Endothelial cell of umbilical vein (primary cell): Measurements from ENCODE around the gene BEST2. TPM values are rescaled to one million over a fixed set of nuclear protein-coding genes. Genes with fewer than 3 reads are reported as not detected.

Experiments
- BruUV-seq: library from RNA; stranded (reverse); fragments of 400-500 nt; replicated peaks from 2 replicates; lab custom pipeline; 2021; lab: Mats Ljungman, UMichigan
- CTCF ChIA-PET: fragments of 300-600, 350-600 bp; sonication (Branson Sonifier 250); formaldehyde crosslinking; loops from one replicate; lab custom pipeline; 2021; ENCODE audit warnings: antibody characterized with exemption, inconsistent platforms; lab: Charles Lee
- POLR2A ChIA-PET: fragments of 300-600, 350-600 bp; sonication (Branson Sonifier 250); formaldehyde crosslinking; loops from one replicate; lab custom pipeline; 2021; ENCODE audit warnings: antibody characterized with exemption, inconsistent platforms; lab: Charles Lee
- DNase-seq: peaks from one replicate; pipeline ENCODE4 v3.0.0-alpha.2; 2011; ENCODE audit warnings: low read depth, low spot score
- FAIRE-seq: peaks from 2 replicates; lab custom pipeline; 2011; peaks lifted over from hg19 to GRCh38; lab: Jason Lieb, UNC
- H2AFZ ChIP-seq: 2 replicates; pipeline ENCODE4 v1.6.0; 2012; ENCODE audit warnings: low read depth, low read length, control low read depth, inconsistent platforms
- H3K27ac ChIP-seq: 2 replicates; pipeline ENCODE4 v1.5.1; 2011; ENCODE audit warnings: low read depth, mild to moderate bottlenecking, control low read depth, low read length, moderate library complexity; ENCODE audit not compliant: insufficient read depth
- H3K27me3 ChIP-seq, 2 experiments: 2 replicates each; pipeline versions ENCODE4 v1.6.0 to v1.6.1; 2011; ENCODE audit warnings: low read length in 2 of 2, mixed read lengths in 1 of 2; ENCODE audit not compliant: control insufficient read depth in 2 of 2, insufficient read depth in 2 of 2
- H3K36me3 ChIP-seq, 2 experiments: 2 replicates in 1 of 2; 3 replicates in 1 of 2; pipeline ENCODE4 v1.5.1; 2011; ENCODE audit warnings: low read length in 2 of 2, mild to moderate bottlenecking in 1 of 2, moderate library complexity in 1 of 2; ENCODE audit not compliant: control insufficient read depth in 2 of 2, insufficient read depth in 2 of 2; ENCODE audit errors: extremely low read depth in 1 of 2
- H3K4me1 ChIP-seq: 3 replicates; pipeline ENCODE4 v1.5.1; 2011; ENCODE audit warnings: mild to moderate bottlenecking, low read length; ENCODE audit not compliant: control insufficient read depth, insufficient read depth; ENCODE audit errors: extremely low read depth
- H3K4me2 ChIP-seq: 2 replicates; pipeline ENCODE4 v1.6.1; 2011; ENCODE audit warnings: low read length, control low read depth, mixed read lengths; ENCODE audit not compliant: insufficient read depth
- H3K4me3 ChIP-seq, 3 experiments: fragments of 200-600 bp in 1 of 3; sonication (generic), shearing (Covaris generic) in 1 of 3; replicated peaks in 1 of 3; 2 replicates each; pipeline ENCODE4 v1.5.1; 2011 to 2016; ENCODE audit warnings: control low read depth in 3 of 3, low read length in 3 of 3, mild to moderate bottlenecking in 2 of 3, inconsistent platforms in 1 of 3, low read depth in 1 of 3, moderate library complexity in 1 of 3; ENCODE audit not compliant: insufficient read depth in 1 of 3
- H3K79me2 ChIP-seq: 2 replicates; pipeline ENCODE4 v1.6.0; 2012; ENCODE audit warnings: low read length, inconsistent platforms; ENCODE audit not compliant: control insufficient read depth, insufficient read depth
- H3K9ac ChIP-seq: replicated peaks from 2 replicates; pipeline ENCODE3; 2011; ENCODE audit warnings: low read length, control low read depth; ENCODE audit not compliant: insufficient read depth; ENCODE audit errors: extremely low read depth
- H3K9me1 ChIP-seq: replicated peaks from 3 replicates; pipeline ENCODE4 v1.6.0; 2011; ENCODE audit warnings: mild to moderate bottlenecking, low read length; ENCODE audit not compliant: control insufficient read depth, insufficient read depth; ENCODE audit errors: extremely low read depth
- H3K9me3 ChIP-seq: replicated peaks from 2 replicates; pipeline ENCODE4 v1.5.1; 2012; ENCODE audit warnings: low read length, inconsistent platforms; ENCODE audit not compliant: control insufficient read depth, insufficient read depth
- H4K20me1 ChIP-seq: replicated peaks from 2 replicates; pipeline ENCODE3; 2011; ENCODE audit warnings: mild to moderate bottlenecking, low read length; ENCODE audit not compliant: control insufficient read depth, insufficient read depth; ENCODE audit errors: extremely low read depth
- EZH2 ChIP-seq: IDR thresholded peaks from 2 replicates; pipeline ENCODE4 v1.6.1; 2012; ENCODE audit warnings: borderline replicate concordance, low read depth, mild to moderate bottlenecking, moderate library complexity, low read length, inconsistent platforms; ENCODE audit not compliant: severe bottlenecking
- FOS ChIP-seq: IDR thresholded peaks from 2 replicates; pipeline ENCODE4 v1.6.1; 2011; ENCODE audit warnings: mild to moderate bottlenecking, low read length, moderate library complexity, borderline replicate concordance; ENCODE audit not compliant: insufficient read depth
- GATA2 ChIP-seq: IDR thresholded peaks from 2 replicates; pipeline ENCODE4 v1.7.0; 2011; ENCODE audit warnings: low read depth, mild to moderate bottlenecking, moderate library complexity, mixed read lengths, low read length; ENCODE audit not compliant: insufficient read length, insufficient read depth
- MYC ChIP-seq: IDR thresholded peaks from one replicate; pipeline ENCODE4 v1.6.1; 2011; ENCODE audit warnings: mild to moderate bottlenecking, low read depth, low read length
- POLR2A ChIP-seq: IDR thresholded peaks from 2 replicates; pipeline ENCODE4 v1.6.1; 2012; ENCODE audit warnings: low read depth, mild to moderate bottlenecking, control low read depth, low read length
- POLR2AphosphoS5 ChIP-seq: IDR thresholded peaks from 2 replicates; pipeline ENCODE4 v1.6.1; 2012; ENCODE audit warnings: low read depth, mild to moderate bottlenecking, control low read depth, low read length, moderate library complexity; ENCODE audit not compliant: insufficient read depth
- dilution Hi-C: fragments of 300-500 bp; cut with MboI; formaldehyde crosslinking; loops from one replicate; pipeline ENCODE4 v1.15.0; 2019; ENCODE audit warnings: low sequenced_read_pairs; ENCODE audit not compliant: extremely low pct_ligation_motif_present
- intact Hi-C: fragments of 100-400 bp; cut with micrococcal nuclease; formaldehyde crosslinking; loops from one replicate; pipeline ENCODE4 v1.10.0; 2022
- polyA plus RNA-seq, 4 experiments: library from polyadenylated mRNA; depleted of rRNA in 3 of 4; stranded (reverse) in 3 of 4; unstranded in 1 of 4; fragments of >200 nt; gene quantifications; 2 replicates each; pipeline versions ENCODE4 v1.2.1 to v1.2.3, GENCODE V29; 2011 to 2012; ENCODE audit warnings: missing spikeins in 1 of 4
- total RNA-seq: library from RNA; stranded (reverse); gene quantifications from 2 replicates; pipeline ENCODE4 v1.2.3, GENCODE V29; 2021
- TF ChIP-seq, protein P1 (sequence below): IDR thresholded peaks from 2 replicates; pipeline ENCODE4 v1.6.1; 2011; ENCODE audit not compliant: insufficient read depth, insufficient read length
- TF ChIP-seq, protein P2 (sequence below), 2 donors: IDR thresholded peaks; 1 replicate in 1 of 2; 2 replicates in 1 of 2; pipeline ENCODE4 v1.5.1; 2011; ENCODE audit warnings: low read length in 2 of 2, mild to moderate bottlenecking in 2 of 2, moderate library complexity in 2 of 2, control low read depth in 1 of 2, inconsistent platforms in 1 of 2, low read depth in 1 of 2; ENCODE audit not compliant: insufficient read depth in 1 of 2; ENCODE audit errors: extremely low read depth in 1 of 2

Gene BEST2
- total and polyA plus RNA-seq, 2 donors (not counting 3 experiments of a cell fraction or from before 2014, with no cell fraction given): not detected

DNA sequence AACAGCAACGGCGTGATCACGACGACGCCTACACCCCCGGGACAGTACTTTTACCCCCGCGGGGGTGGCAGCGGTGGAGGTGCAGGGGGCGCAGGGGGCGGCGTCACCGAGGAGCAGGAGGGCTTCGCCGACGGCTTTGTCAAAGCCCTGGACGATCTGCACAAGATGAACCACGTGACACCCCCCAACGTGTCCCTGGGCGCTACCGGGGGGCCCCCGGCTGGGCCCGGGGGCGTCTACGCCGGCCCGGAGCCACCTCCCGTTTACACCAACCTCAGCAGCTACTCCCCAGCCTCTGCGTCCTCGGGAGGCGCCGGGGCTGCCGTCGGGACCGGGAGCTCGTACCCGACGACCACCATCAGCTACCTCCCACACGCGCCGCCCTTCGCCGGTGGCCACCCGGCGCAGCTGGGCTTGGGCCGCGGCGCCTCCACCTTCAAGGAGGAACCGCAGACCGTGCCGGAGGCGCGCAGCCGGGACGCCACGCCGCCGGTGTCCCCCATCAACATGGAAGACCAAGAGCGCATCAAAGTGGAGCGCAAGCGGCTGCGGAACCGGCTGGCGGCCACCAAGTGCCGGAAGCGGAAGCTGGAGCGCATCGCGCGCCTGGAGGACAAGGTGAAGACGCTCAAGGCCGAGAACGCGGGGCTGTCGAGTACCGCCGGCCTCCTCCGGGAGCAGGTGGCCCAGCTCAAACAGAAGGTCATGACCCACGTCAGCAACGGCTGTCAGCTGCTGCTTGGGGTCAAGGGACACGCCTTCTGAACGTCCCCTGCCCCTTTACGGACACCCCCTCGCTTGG, 40.7 kb downstream of the BEST2 start:
- H3K9me3 ChIP-seq: no peaks in the 10 kb centered on the region
- dilution Hi-C loops (no loop called here), intact Hi-C loops (no loop called here)
- H3K36me3 ChIP-seq: no peaks in the 10 kb centered on the region
- peaks cover 35% of the 10 kb centered on the region for H3K4me1 ChIP-seq
- peak overlapping the region; percentile 70 to 76 (median 71) for H3K4me3 ChIP-seq
- peak; percentile 71 for FAIRE-seq
- no peaks in the 10 kb centered on the region for H3K27me3 ChIP-seq
- H3K9ac ChIP-seq: peak overlapping the region; percentile 74
- no peaks in the 10 kb centered on the region for H3K9me1 ChIP-seq
- H3K79me2 ChIP-seq: peaks cover 14% of the 10 kb centered on the region
- CTCF ChIA-PET: interaction anchor here (0.7 to 13.8 kb wide), 7 partner anchors 10 to 127 kb away, joined by 3 to 524 read pairs (median 7); partner anchors contain the start of gene HOOK2
- peak overlapping the region; percentile 91 for H3K27ac ChIP-seq
- POLR2A ChIA-PET: interaction anchor here (0.6 to 4.1 kb wide), 12 partner anchors 9 to 1211 kb away, joined by 3 to 94 read pairs (median 5); partner anchors contain the start of gene HOOK2
- TF ChIP-seq POLR2A: peak; percentile 32
- TF ChIP-seq, protein P1, sequence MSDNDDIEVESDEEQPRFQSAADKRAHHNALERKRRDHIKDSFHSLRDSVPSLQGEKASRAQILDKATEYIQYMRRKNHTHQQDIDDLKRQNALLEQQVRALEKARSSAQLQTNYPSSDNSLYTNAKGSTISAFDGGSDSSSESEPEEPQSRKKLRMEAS: no peak
- DNase-seq: peak; percentile 43
- peak overlapping the region; percentile 56 for H3K4me2 ChIP-seq
- no peaks in the 10 kb centered on the region for H4K20me1 ChIP-seq
- H2AFZ ChIP-seq: peak overlapping the region; percentile 5
- no TSS peak for BruUV-seq

DNA sequence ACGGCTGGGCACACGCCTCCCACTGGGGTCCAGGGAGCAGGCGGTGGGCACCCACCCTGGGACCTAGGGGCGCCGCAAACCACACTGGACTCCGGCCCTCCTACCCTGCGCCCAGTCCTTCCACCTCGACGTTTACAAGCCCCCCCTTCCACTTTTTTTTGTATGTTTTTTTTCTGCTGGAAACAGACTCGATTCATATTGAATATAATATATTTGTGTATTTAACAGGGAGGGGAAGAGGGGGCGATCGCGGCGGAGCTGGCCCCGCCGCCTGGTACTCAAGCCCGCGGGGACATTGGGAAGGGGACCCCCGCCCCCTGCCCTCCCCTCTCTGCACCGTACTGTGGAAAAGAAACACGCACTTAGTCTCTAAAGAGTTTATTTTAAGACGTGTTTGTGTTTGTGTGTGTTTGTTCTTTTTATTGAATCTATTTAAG, 41.3 kb downstream of the BEST2 start:
- Histone ChIP-seq H3K27me3 (no peaks in the 10 kb centered on the region), H3K36me3 (no peaks in the 10 kb centered on the region), H3K79me2 (peaks cover 14% of the 10 kb centered on the region), H3K4me1 (peaks cover 35% of the 10 kb centered on the region), H3K9ac (peak overlapping the region; percentile 74), H3K27ac (peak overlapping the region; percentile 91), H3K9me3 (no peaks in the 10 kb centered on the region), H3K9me1 (no peaks in the 10 kb centered on the region), H4K20me1 (no peaks in the 10 kb centered on the region), H2AFZ (no peak overlapping the region), H3K4me2 (peak overlapping the region; percentile 56), H3K4me3 (peak overlapping the region; percentile 70 to 76 (median 71))
- POLR2A ChIA-PET: interaction anchor here (0.7 to 4.1 kb wide), 5 partner anchors 10 to 1070 kb away, joined by 3 to 94 read pairs (median 6); partner anchors contain the start of gene HOOK2
- BruUV-seq: TSS peak; percentile 78
- TF ChIP-seq, protein P2, sequence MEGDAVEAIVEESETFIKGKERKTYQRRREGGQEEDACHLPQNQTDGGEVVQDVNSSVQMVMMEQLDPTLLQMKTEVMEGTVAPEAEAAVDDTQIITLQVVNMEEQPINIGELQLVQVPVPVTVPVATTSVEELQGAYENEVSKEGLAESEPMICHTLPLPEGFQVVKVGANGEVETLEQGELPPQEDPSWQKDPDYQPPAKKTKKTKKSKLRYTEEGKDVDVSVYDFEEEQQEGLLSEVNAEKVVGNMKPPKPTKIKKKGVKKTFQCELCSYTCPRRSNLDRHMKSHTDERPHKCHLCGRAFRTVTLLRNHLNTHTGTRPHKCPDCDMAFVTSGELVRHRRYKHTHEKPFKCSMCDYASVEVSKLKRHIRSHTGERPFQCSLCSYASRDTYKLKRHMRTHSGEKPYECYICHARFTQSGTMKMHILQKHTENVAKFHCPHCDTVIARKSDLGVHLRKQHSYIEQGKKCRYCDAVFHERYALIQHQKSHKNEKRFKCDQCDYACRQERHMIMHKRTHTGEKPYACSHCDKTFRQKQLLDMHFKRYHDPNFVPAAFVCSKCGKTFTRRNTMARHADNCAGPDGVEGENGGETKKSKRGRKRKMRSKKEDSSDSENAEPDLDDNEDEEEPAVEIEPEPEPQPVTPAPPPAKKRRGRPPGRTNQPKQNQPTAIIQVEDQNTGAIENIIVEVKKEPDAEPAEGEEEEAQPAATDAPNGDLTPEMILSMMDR (IDR thresholded peaks at IDR 0.05; ENCODE audit: extremely low read depth in 1 of 2, insufficient read depth in 1 of 2, low read depth in 1 of 2, low read length in 2 of 2): no peak
- TF ChIP-seq, protein P1: no peak
- TF ChIP-seq POLR2A (no peak), POLR2AphosphoS5 (no peak), MYC (no peak), GATA2 (no peak), EZH2 (no peak), FOS (no peak)
- dilution Hi-C loops: no loop called here
- DNase-seq (peak; percentile 28), FAIRE-seq (no peak)
- intact Hi-C loops: no loop called here
- CTCF ChIA-PET: interaction anchor here (1.5 to 13.8 kb wide), 5 partner anchors 10 to 76 kb away, joined by 4 to 524 read pairs (median 21); partner anchors contain the start of gene HOOK2
